Dendritic cell treated with granulocyte-macrophage colony-stimulating factor and Interleukin-4, amounts not matched to agents 40 ng/mL and 50 ng/mL, for 4 days (primary cell): Measurements from ENCODE around the gene FAT2.
A peak's percentile ranks its signal among the peaks of the same experiment; 100 is the strongest.
"Not testable (repeated sequence)": the region's sequence is repeated elsewhere in the genome, so short reads cannot be mapped to it uniquely, and the experiment has no call there.

Experiments used
- H3K27ac Mint-ChIP-seq: one replicate; pipeline ENCODE4 v1.8.0; 2022; ENCODE audit warnings: mild to moderate bottlenecking, mixed read lengths
- H3K27me3 Mint-ChIP-seq: one replicate; pipeline ENCODE4 v1.8.0; 2022; ENCODE audit warnings: mild to moderate bottlenecking, mixed read lengths
- H3K36me3 Mint-ChIP-seq: one replicate; pipeline ENCODE4 v1.8.0; 2022; ENCODE audit warnings: low read depth, mixed read lengths
- H3K4me1 Mint-ChIP-seq: one replicate; pipeline ENCODE4 v1.8.0; 2022; ENCODE audit warnings: low read depth, mixed read lengths
- H3K4me3 Mint-ChIP-seq: one replicate; pipeline ENCODE4 v1.8.0; 2022; ENCODE audit warnings: mild to moderate bottlenecking, moderate library complexity, mixed read lengths
- H3K9me3 Mint-ChIP-seq: one replicate; pipeline ENCODE4 v1.8.0; 2022; ENCODE audit warnings: mixed read lengths
- intact Hi-C: fragments of 100-400 bp; cut with micrococcal nuclease; formaldehyde crosslinking; loops from one replicate; pipeline ENCODE4 v1.15.0; 2022

The FAT2 gene

DNA sequence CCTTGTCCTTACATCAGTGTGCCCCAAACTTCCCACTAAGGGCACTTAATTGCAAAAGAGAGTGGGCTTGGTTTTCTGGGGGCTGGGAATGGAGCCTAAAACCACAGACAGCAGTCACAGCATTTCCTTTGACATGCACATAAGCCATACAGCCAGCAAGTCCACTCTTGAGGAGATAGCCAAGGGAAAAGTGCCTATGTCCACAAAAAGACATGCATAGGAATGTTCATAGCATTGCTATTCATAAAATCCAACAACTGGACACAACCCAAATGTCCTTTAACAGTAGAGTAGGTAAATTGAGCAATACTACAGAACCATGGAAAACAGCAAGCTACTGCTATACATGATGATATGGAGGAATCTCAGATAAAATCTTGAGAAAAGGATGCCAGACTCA, 11.7 kb upstream of the FAT2 start:
- intact Hi-C loops = no loop called here

DNA sequence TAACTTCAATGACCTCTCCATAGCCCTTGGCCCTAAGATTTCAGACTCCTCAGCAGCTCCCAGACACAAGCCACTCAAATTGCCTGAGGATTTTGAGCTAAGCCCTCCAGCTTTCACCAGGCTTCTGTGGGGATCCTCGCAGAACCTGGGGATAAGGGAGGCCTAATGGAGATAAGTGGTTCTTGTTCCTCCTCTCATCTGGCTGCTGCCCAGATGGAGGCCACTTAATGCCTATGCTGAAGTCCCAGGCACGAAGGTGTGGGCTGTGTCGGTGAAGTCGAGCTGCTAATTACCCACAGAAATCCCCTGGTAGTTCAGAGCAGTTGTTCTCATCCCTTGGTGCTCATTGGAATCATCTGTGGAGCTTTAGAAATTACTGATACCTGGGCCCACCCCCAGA, 10.3 kb upstream of the FAT2 start:
- Mint-ChIP-seq H3K9me3 (no peaks in the 10 kb centered on the region), H3K4me1 (peaks cover 13% of the 10 kb centered on the region), H3K36me3 (no peaks in the 10 kb centered on the region), H3K4me3 (no peak overlapping the region), H3K27ac (no peak overlapping the region), H3K27me3 (peaks cover 25% of the 10 kb centered on the region)
- intact Hi-C loops = no loop called here

More for the DNA sequence above, 11.7 kb upstream of the FAT2 start:
- H3K4me1 Mint-ChIP-seq = peaks cover 4% of the 10 kb centered on the region
- no peak overlapping the region for H3K27ac Mint-ChIP-seq
- H3K36me3 Mint-ChIP-seq = no peaks in the 10 kb centered on the region
- no peaks in the 10 kb centered on the region for H3K9me3 Mint-ChIP-seq
- no peak overlapping the region for H3K4me3 Mint-ChIP-seq
- H3K27me3 Mint-ChIP-seq = peaks cover 28% of the 10 kb centered on the region

DNA sequence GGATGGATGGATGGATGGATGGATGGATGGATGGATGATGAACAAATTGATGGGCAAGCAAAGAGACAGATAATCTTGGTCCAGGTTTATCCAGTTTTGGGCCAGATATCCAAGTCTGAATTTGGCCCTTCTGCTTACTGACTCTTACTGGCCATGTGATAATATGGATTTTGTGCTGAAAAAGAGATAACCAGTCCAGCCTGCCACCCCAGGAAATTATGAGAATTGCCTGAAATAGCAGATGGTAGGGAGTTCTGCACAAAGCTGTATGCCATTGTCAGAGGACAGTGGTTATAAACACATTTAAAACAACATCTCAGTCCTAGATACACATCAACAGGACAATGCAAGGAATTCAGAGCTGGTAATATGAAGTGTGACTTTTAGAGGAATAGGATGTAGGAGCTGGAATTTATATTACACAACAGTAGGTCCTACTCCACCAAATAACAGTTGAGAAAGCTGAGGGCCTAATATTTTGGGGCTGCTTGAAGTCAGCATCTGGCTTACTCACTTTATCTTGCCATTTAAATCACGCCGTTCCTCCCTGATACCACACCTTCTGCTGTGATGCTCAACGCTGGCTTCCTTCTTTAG, 9.0 kb upstream of the FAT2 start:
- H3K27ac Mint-ChIP-seq = no peak overlapping the region
- H3K27me3 Mint-ChIP-seq = peaks cover 19% of the 10 kb centered on the region
- intact Hi-C loops = no loop called here
- H3K9me3 Mint-ChIP-seq = no peaks in the 10 kb centered on the region
- no peak overlapping the region for H3K4me3 Mint-ChIP-seq
- no peaks in the 10 kb centered on the region for H3K36me3 Mint-ChIP-seq
- peaks cover 13% of the 10 kb centered on the region for H3K4me1 Mint-ChIP-seq

DNA sequence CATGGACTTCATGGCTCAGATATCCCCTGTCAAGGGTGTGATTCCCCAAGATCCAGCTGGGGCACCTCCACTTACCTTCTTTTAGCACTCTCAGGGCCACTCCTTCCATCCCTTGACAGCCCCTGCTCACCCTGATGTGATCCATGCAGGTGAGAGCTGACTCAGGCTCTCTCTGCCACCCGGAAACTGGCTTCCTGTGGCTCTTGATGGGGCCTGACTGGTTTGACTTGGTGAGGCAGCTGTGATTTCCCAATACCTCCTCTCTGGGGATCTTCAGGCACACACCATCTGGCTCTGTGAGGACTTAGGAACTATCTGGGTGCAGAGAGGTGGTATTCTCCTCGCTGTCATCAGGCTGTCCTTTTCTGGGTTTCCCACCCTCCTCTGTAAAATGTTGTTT, 7.9 kb upstream of the FAT2 start:
- H3K27ac Mint-ChIP-seq = peak overlapping the region; percentile 53
- H3K27me3 Mint-ChIP-seq = peaks cover 12% of the 10 kb centered on the region
- H3K4me3 Mint-ChIP-seq = no peak overlapping the region
- H3K9me3 Mint-ChIP-seq = no peaks in the 10 kb centered on the region
- H3K4me1 Mint-ChIP-seq = peaks cover 13% of the 10 kb centered on the region
- intact Hi-C loops = no loop called here
- H3K36me3 Mint-ChIP-seq = no peaks in the 10 kb centered on the region

DNA sequence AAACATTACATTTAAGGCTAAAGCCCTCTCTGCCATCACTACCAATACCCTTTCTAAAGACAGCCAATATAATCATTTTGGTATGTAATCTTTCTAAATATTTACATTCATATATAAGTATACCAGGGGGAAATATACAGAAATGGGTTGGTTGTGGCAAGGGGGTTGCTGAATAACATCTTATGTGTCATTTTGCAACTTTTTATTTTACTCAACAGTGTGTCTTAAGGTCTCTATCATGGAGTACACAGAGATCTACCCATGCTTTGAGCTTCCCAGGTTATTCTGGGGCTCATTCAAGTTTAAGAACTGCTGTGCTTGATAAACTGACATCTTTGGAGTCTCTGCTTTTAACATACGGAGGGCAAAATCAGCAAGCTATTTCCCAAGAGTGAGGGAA, 7.4 kb upstream of the FAT2 start:
- H3K27me3 Mint-ChIP-seq = peaks cover 12% of the 10 kb centered on the region
- peaks cover 13% of the 10 kb centered on the region for H3K4me1 Mint-ChIP-seq
- peak overlapping the region; percentile 53 for H3K27ac Mint-ChIP-seq
- H3K4me3 Mint-ChIP-seq = no peak overlapping the region
- intact Hi-C loops = no loop called here
- no peaks in the 10 kb centered on the region for H3K36me3 Mint-ChIP-seq
- H3K9me3 Mint-ChIP-seq = no peaks in the 10 kb centered on the region

DNA sequence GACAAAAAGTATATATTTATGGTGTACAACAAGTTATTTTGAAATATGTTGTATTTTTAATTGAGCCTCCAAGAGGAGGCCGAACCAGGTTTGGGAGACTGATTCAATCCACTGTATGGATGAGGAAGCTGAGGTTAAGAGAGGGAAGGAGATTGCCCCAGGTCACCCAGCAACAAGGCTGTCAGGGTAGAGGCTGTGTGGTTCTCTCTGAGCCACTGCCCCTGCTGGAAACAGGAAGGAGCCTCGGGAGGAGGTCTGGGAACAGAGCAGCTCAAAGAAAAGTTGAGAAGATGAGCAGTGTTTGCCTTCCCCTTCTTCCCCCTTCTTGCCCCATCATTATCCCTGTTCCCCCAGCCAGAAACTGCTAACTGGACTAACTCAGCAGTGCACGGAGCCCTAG, 6.6 kb upstream of the FAT2 start:
- H3K4me1 Mint-ChIP-seq = peaks cover 13% of the 10 kb centered on the region
- H3K36me3 Mint-ChIP-seq = no peaks in the 10 kb centered on the region
- H3K27ac Mint-ChIP-seq = peak overlapping the region; percentile 76
- no peaks in the 10 kb centered on the region for H3K9me3 Mint-ChIP-seq
- intact Hi-C loops = no loop called here
- H3K4me3 Mint-ChIP-seq = no peak overlapping the region
- H3K27me3 Mint-ChIP-seq = peaks cover 12% of the 10 kb centered on the region

DNA sequence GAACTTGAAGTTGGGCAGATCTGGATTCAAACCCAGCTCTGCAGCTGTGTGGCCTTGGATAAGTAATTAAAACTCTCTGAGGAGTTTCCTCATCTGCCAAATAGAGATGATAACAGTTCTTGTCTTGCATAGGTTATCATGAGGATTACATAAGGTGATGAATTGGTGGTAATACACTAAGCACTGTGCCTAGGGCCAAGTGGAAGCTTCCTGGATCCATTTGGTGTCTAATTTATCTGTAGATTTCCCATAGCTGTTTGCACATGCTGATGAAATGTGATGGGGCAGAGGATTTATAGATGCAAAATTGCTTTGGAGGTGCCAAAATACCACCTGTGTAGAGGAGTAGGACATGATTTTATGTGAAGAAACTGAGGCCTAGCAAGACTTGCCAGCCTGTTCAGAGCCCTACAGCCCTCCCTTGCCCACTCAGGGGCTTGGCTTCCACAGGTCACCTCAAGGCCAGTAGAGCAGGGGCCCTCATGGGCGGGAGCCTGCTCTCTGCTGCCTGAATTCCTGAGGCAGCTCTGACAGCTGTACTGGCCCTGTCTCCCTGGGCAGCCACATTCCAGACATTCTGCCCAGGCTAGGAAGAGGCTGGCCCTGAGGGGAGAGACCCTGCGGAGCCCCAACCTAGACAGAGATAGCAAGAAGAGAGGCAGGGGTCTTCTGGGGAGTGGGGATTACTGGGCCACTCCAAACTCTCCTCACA, 5.9 kb upstream of the FAT2 start:
- Mint-ChIP-seq H3K4me3 (no peak overlapping the region), H3K36me3 (no peaks in the 10 kb centered on the region), H3K9me3 (no peaks in the 10 kb centered on the region), H3K4me1 (peaks cover 13% of the 10 kb centered on the region), H3K27ac (peak overlapping the region; percentile 76), H3K27me3 (peaks cover 8% of the 10 kb centered on the region)
- intact Hi-C loops = no loop called here

DNA sequence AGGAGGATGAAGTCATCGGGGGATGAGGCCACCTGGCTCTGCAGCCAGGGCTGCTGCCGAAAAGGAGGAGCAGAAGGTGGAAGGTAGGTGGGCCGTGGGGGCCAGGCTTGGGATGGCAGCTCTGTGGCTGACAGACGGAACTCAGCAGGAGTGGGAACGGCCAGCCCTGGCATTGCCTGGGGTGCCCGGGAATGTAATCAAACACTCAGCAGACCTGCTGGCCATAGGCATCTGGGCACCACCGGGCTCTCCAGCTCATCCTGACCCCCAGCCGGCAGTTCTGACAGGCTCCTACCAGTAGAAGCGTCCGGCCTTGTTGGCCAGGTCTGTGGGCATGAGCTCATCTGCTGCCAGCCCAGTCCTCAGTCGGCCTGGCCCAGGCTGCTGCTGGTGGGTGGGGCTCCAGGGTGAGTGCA, 4.3 kb upstream of the FAT2 start:
- intact Hi-C loops = no loop called here
- Mint-ChIP-seq H3K9me3 (no peaks in the 10 kb centered on the region), H3K36me3 (no peaks in the 10 kb centered on the region), H3K4me3 (no peak overlapping the region), H3K4me1 (peaks cover 13% of the 10 kb centered on the region), H3K27ac (no peak overlapping the region), H3K27me3 (peaks cover 10% of the 10 kb centered on the region)

DNA sequence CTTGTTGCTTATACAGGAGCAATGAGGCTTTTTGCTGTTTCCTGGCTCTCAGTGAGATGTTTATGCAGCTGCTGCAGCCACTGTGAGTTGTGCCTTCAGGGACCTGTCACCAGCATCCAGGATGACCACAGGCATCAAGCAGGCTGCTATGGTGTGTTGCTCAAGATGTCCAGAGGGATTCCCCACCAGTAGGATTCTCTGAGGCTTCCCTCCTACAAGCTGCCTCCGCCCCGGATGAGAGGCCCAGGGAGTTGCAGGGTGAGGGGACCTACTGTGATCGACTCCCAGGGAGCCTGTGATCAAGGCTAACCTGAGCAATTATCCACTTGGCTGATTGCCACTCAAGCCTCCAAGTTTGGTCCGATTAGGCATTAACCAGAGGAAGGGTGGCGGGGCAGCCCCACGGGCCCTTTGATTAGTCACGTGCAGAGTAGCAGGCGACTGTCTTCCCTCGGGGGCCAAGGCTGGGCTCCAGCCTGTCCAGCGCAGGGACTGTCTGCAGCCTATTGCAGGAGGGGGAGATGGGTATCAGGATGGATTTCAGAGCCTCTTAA, 1.8 kb upstream of the FAT2 start:
- Mint-ChIP-seq H3K36me3 (no peaks in the 10 kb centered on the region), H3K27me3 (peaks cover 5% of the 10 kb centered on the region), H3K4me3 (no peak overlapping the region), H3K27ac (no peak overlapping the region), H3K4me1 (peaks cover 20% of the 10 kb centered on the region), H3K9me3 (no peaks in the 10 kb centered on the region)
- intact Hi-C loops = no loop called here

DNA sequence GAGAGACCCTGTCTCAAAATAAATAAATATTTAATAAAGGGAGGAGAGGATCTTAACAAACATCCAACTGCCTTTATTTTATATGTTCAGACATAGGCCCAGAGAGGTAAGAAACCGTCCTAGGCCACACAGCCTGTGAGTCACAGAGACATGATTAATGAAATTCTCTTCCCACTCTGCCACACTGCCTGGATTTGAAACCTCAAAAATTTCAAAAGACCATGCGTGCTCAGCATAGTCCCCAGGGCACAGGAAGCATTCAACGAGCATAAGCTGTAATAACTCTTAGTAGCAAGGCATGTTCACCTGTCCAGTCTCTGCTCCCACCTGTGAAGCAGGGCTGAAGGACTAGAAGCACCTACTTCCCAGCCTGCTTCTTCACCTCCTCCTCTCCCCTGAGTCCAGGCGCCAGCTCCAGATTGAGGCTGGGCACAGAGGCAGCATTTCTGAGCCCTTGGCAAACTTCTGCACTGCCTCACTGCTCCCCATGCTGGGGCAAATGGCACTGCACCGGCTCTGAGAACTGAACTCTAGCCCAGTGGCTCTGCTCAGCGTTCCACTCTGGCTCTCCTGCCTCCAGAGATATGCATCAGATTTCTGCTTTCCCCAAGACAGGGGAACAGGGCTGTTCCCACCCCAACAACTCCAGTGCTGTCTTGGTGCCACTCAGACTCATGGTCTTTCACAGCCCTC, 1.1 kb downstream of the FAT2 start:
- Mint-ChIP-seq H3K9me3 (no peaks in the 10 kb centered on the region), H3K4me3 (no peak overlapping the region), H3K36me3 (no peaks in the 10 kb centered on the region), H3K4me1 (peaks cover 12% of the 10 kb centered on the region), H3K27ac (no peak overlapping the region), H3K27me3 (peaks cover 5% of the 10 kb centered on the region)
- intact Hi-C loops = no loop called here

DNA sequence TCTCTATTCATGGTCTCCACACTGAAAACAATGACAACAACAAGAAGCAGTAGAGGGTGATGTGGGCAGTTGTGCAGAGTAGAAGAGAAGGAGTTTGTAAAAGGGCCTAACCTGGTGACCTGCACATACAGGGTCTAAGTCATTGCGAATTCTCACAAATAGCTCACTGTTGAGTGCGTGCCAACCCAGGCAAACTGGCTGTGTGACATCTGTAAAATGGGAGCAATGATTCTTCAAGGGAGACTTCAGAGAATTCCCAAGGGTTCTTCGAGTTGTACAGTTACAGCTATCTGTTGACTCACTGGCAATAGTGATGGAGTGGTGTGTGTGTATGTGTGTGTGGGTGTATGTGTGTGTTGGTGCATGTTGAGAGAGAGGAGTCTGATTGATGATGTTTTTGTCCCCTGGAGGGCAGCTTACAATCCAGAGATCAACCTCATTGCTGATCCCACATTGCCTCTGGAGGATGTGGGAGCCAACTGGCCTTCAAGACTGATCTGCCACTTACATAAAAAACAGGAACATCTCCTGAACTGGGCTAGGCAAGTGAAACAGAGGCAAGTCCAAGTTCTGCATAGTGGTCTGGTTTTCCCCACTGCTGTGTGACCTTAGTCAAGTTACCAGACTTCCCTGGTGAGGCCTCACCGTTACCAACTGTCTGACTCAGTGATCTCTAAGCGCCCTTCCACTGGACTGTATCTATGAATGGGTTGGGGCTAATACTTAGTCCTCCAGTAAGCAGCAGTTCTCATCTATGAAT, 3.2 kb downstream of the FAT2 start:
- Mint-ChIP-seq H3K4me3 (no peak overlapping the region), H3K36me3 (no peaks in the 10 kb centered on the region), H3K9me3 (no peaks in the 10 kb centered on the region), H3K27me3 (peaks cover 5% of the 10 kb centered on the region), H3K27ac (no peak overlapping the region), H3K4me1 (peaks cover 12% of the 10 kb centered on the region)
- intact Hi-C loops = no loop called here

DNA sequence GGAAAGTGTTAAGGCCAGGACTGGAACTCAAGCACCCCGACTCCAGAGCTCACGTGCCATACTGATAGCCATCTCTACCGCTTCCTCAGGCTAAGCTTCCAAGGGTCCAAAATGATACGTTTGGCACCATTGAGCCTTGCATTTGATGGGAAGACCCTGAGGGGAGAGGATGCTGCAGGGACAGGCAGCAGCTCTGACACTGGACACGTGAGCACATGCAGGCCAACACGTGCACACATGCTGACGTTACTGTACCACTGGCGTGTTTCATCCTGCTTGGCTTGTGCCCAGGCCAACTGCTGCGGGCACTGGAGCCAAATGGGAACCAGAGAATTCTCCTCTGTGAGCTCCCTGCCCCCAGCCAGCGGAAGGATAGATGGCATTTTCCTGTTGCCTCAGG, 5.2 kb downstream of the FAT2 start:
- no peaks in the 10 kb centered on the region for H3K36me3 Mint-ChIP-seq
- H3K9me3 Mint-ChIP-seq = no peaks in the 10 kb centered on the region
- peaks cover 3% of the 10 kb centered on the region for H3K27me3 Mint-ChIP-seq
- H3K4me1 Mint-ChIP-seq = peaks cover 26% of the 10 kb centered on the region
- intact Hi-C loops = no loop called here
- no peak overlapping the region for H3K27ac Mint-ChIP-seq
- H3K4me3 Mint-ChIP-seq = no peak overlapping the region

DNA sequence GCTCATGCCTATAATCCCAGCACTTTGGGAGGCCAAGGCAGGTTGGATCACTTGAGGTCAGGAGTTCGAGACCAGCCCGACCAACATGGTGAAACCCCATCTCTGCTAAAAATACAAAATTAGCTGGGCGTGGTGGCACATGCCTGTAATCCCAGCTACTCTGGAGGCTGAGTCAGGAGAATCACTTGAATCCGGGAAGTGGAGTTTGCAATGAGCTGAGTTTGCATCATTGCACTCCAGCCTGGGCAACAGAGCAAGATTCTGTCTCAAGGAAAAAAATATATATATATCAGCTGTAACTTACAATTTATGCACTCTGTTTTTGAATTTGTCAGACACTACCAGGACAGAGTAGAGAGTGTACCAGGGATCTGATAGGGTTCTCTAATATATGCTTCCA, 5.8 kb downstream of the FAT2 start:
- H3K27me3 Mint-ChIP-seq, H3K36me3 Mint-ChIP-seq, H3K27ac Mint-ChIP-seq, H3K9me3 Mint-ChIP-seq, intact Hi-C loops, H3K4me3 Mint-ChIP-seq: not testable (repeated sequence)
- H3K4me1 Mint-ChIP-seq = peaks cover 31% of the 10 kb centered on the region
